GM19099 (cell line): ENCODE results near the gene GKN2.

Experiments
- POLR2A ChIP-seq: IDR thresholded peaks from 3 replicates; pipeline ENCODE4 v1.6.1; 2011; ENCODE audit warnings: low read depth; ENCODE audit not compliant: insufficient read length; ENCODE audit errors: extremely low read depth

Gene GKN2

DNA sequence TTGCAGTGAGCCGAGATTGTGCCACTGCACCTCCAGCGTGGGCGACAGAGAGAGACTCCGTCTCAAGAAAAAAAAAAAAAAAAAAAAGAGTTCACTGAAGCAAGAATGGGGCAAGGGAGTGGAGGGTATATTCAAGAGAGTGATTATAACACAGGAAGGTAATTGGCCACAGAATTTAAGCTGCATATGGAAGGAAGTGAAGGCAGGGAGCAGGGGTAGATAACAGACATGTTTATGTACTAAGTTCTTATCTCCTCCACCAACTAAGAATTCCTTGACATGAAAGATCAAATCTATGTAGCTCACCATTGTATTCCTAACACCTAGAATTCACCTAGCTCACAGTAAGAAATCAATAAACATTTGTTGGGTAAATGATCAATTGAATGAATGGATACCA, 37.3 kb downstream of the GKN2 start:
- TF ChIP-seq POLR2A = no peak

DNA sequence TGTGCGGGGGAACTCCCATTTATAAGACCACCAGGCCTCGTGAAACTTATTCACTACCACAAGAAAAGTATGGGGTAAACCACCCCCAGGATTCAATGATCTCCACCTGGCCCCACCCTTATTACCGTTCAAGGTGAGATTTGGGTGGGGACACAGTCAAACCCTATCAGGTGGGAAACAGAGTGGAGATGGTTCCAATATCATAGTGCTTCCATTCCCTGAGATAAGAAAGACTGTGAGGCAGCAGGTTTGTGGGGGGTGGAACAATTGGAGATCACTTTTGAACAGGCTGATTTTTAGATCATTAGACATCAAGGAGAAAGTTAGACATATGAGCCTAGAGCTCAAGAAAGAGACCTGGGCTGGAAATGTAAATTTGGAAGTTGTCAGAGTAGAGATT, 39.3 kb downstream of the GKN2 start:
- TF ChIP-seq POLR2A = no peak

- TF ChIP-seq POLR2A = no peak
Measured at GRCh38 chr2:68912732-68913131, 40.0 kb downstream of the GKN2 start.

DNA sequence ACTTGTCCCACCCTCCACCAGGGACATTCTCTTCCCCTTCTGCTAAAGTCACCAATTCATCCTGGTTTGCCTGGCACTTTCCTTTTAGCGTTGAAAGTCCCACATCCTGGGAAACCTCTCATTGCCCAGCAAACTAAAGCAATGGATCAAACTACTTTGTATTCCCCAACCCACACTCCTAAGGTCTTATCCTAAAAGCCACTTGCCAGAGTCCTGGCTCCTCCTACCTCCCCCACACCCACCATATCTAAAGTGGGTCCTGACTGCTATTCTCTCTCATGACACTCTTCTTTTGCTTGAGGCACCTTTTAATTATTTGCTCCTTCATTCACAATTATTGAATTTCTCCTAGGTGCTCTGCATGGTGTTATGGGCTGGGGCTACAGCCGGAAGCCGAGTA, 40.6 kb downstream of the GKN2 start:
- no peak for TF ChIP-seq POLR2A

GRCh38 chr2:68911709-68912108, 41.0 kb downstream of the GKN2 start:
- TF ChIP-seq POLR2A = no peak

DNA sequence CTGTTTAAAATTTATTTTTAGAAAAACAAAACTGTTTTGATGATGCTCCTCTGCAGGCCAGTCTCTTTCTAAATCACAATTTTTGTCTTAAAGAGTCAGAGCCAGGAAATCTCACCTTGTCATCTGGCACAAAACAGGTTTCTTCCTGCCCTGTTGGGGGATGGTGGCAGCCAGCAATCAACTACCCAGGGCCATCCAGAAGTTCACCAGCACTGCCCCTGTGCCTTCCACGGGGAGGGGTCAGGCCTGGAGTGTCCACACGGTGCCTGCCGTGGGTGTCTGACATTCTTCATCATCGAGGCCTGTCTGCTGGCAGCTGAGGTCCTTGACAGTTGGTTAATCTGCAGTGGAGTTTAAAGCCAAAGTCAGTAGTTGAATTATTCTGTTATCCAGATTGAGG, 41.4 kb downstream of the GKN2 start:
- TF ChIP-seq POLR2A = no peak

DNA sequence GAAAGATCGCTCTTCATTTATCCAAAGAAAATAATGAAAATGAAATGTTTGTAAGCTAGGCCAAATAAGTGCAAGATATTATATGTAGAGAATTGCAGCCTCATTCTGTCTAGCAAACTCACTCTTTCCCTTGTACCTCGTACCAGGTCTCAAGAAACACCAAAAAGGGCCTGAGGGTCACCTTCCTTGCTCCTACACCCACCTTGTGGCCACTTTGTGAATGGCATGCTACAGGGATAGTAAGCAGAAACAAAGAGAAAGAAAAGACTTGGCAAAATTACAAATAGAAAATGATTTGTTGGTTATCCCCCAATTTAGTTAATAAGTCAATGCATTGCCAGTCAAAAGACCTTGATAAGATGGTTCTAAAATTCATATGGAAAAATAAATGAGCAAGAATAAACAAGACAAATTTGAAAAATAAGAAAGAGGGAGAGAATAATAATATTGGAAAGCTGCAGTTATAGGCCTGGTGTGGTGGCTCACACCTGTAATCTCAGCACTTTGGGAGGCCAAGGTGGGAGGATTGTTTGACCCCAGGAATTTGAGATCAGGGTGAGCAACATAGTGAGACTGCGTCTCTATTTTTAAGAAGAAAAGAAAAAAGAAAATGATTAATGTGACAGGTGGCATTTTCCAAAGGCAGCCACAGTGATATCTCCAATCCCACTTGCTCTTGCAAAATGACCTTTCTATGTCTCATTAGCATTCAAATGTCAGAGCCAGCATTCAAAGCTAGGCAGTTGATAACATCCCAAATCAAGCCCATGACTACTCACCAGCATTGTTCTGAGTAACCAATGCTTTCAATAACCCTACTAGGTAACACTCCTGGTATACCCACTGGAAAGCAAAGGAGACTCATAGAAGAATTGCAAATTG, 42.7 kb downstream of the GKN2 start:
- TF ChIP-seq POLR2A = no peak

DNA sequence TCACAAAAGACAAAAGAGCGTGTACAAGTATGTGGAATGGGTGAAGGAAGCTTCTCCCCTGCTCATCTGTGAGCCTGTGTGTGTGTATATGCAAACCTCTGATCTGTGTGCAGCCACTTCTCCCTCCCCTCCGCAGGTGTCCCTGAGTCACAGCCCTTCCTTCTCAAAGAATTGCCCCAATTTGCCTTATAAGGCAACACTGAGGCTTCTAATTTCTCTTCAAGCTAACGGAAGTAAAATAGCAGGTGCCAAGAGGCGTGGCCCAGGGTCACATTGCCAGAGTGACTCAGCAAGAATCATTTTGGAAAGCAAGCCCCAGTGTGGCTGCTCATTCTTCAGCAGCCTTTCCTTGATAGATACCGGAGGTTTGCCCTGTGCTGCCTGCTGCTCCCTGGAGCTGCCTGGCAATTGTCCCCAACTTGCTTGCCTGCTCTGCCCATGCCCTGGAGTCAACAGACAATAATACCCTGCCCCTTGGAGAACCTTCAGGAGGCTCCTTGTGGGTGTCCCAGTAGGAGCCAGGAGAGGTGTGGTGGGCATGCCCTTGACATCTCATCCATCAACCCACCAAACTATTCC, 44.2 kb downstream of the GKN2 start:
- TF ChIP-seq POLR2A = peak; percentile 62

DNA sequence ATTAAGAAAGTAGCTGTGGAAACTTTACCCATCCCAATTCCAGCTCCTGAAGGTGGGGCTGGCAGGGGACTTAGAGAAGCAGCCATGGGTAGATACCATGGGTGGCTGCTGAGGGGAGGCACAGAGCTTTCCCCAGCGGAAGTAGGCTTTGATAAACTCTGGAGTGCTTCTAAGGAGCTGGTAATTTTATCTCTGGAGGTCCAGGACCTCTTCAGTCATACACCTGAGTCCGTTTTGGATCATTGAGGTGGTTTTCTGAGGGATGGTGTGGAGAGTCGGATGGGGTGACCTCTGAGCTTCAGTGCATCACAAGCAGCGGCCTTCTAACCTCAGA, 44.8 kb downstream of the GKN2 start:
- TF ChIP-seq POLR2A = no peak

DNA sequence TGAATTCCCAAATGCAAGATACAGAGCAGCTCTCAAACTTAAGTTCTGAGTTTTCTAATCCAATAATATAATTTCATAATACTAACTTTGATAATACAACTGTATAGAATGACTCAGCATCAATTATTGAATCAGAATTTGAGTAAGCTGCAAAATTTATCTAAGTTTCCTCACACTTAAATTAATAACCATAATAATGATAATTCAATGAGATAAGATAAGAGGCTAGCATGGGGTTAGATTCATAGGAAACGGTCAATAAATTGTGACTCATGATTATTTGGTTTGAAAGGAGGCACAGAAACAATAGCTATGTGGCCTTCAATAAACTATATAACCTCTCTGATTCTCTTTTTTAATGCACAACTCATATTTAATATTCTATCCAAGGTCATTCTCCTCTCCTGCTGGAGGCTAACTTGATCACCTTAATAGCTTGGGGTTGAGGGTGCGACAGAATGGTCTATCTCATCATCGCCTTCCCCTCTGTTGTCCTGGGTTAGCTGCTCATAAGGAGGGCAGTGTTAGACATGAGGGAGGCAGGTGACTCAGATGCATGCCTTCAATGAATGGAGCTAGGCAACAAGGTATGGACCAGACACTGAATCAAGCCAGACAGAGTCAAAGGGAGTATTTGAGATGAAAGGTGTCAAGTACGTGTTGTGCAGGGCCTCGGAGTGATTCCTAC, 45.3 kb downstream of the GKN2 start:
- TF ChIP-seq POLR2A = no peak

DNA sequence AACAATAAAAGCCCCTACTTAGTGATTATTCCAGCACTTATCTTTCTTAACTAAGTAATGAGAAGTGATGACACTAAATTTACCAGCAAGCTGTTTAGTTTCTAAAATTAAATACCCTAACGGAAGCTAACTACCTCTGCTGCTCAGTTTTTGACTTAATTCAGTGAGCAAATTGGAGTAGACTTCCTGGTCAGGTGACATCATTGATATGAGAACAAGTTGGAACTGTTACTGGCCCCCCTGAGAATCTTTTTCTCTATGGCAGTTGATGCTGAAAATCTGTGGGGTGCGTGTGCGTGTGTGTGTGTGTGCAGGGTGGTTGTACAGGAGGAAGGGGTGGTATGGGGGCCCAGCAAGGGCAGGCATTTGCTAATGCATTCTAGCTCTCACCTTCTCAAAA, 46.0 kb downstream of the GKN2 start:
- no peak for TF ChIP-seq POLR2A

DNA sequence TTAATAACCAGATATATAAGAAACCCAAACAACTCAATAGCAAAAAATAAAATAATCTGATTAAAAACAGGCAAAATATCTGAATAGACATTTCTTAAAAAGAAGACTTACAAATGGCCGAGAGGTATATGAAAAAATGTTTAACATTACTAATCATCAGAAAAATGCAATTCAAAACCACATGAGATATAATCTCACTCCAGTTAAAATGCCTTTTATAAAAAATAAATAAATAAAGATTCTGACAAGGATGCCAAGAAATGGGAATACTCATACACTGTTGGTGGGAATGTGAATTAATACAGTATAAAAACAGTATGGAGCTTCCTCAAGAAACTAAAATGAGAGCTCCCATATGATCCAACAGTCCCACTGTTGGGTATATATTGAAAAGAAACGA, 47.6 kb downstream of the GKN2 start:
- no peak for TF ChIP-seq POLR2A

GRCh38 chr2:68901561-68901960, 51.1 kb downstream of the GKN2 start:
- TF ChIP-seq POLR2A = no peak

DNA sequence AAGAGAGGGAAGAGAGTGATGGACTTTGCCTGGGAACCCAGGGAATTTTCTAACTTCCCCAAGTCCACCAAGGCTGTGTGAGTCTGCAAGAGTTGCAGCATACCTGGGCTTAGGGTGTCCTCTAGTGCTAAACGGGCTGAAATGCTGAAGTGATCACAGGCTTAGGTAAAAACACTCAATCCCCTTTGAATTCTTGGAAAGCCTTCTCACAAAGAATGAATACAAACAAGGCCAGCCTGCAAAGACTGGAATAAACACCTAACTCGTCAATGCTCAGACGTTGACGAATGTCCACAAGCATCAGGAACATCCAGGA, 51.5 kb downstream of the GKN2 start:
- no peak for TF ChIP-seq POLR2A

- no peak for TF ChIP-seq POLR2A
Measured at GRCh38 chr2:68900496-68901198, 52.0 kb downstream of the GKN2 start.
